ENCODE measurements around the gene PRLR.
A peak's percentile ranks its signal among the peaks of the same experiment; 100 is the strongest.

Gene PRLR

DNA sequence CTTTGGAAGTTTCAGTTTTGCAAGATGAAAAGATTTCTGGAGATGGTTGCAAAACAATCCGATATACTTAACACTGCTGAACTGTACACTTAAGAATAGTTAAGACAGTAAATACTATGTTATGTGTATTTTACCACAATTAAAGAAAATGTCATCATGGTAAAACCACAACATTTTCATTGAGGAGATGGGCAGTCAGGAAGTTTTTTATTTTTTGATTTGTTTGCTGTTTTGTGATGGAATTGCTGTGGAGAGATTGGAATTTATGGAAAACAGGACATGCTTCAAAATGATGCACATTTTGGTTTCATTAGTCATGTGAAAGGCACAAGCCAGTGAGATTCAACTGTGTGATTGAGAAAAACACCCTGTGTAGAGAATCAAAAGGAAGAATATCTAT lies 92.1 kb downstream of the PRLR start:
- no peaks in the 10 kb centered on the region for H3K9me3 ChIP-seq (ENCODE audit: control insufficient read depth, low read length)
- H3K36me3 ChIP-seq (ENCODE audit: control insufficient read depth, insufficient read depth, low read length), result no peaks in the 10 kb centered on the region
- no peaks in the 10 kb centered on the region for H3K27me3 ChIP-seq (replicated peaks; ENCODE audit: control insufficient read depth, insufficient read depth, low read length, poor library complexity, severe bottlenecking)
- H3K4me1 ChIP-seq (ENCODE audit: control insufficient read depth, insufficient read depth, low read length, poor library complexity, severe bottlenecking), result no peaks in the 10 kb centered on the region
- no peak overlapping the region for H3K4me3 ChIP-seq (ENCODE audit: insufficient read depth, low read depth, low read length, poor library complexity, severe bottlenecking)
- no peak overlapping the region for H3K27ac ChIP-seq (ENCODE audit: insufficient read depth, low read length, poor library complexity, severe bottlenecking)
- no peak for DNase-seq

- Histone ChIP-seq H3K4me3 (ENCODE audit: insufficient read depth, low read depth, low read length, poor library complexity, severe bottlenecking) (no peak overlapping the region), H3K9me3 (ENCODE audit: control insufficient read depth, low read length) (no peaks in the 10 kb centered on the region), H3K36me3 (ENCODE audit: control insufficient read depth, insufficient read depth, low read length) (no peaks in the 10 kb centered on the region), H3K27ac (ENCODE audit: insufficient read depth, low read length, poor library complexity, severe bottlenecking) (no peak overlapping the region), H3K27me3 (replicated peaks; ENCODE audit: control insufficient read depth, insufficient read depth, low read length, poor library complexity, severe bottlenecking) (no peaks in the 10 kb centered on the region), H3K4me1 (ENCODE audit: control insufficient read depth, insufficient read depth, low read length, poor library complexity, severe bottlenecking) (no peaks in the 10 kb centered on the region)
- no peak for DNase-seq
These were observed 93.9 kb downstream of the PRLR start for GRCh38 chr5:35136386-35136785.

DNA sequence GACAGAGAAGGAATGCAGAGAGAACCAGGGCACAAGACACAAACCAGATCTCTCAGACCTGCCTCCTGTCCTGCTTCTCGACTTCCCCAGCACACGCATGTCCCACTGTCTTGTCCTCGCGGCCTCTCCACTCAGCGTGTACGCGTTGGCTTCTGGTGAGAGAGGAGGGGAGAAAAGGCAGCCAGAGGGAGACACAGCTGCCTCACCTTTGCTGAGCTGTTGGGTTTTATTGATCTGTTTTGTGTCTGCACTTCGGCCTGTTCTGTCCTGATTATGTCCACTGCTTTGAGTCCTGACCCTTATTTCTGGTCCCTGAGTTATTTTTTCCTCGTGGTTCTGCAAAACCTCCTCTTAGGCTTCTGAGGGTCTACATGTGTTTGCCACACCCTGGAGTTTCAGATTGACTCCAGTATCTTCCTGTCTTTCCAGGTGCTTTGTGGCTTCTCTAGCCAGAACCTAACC lies 95.0 kb downstream of the PRLR start:
- no peaks in the 10 kb centered on the region for H3K4me1 ChIP-seq (ENCODE audit: control insufficient read depth, insufficient read depth, low read length, poor library complexity, severe bottlenecking)
- no peaks in the 10 kb centered on the region for H3K36me3 ChIP-seq (ENCODE audit: control insufficient read depth, insufficient read depth, low read length)
- H3K27ac ChIP-seq (ENCODE audit: insufficient read depth, low read length, poor library complexity, severe bottlenecking), result no peak overlapping the region
- no peaks in the 10 kb centered on the region for H3K27me3 ChIP-seq (replicated peaks; ENCODE audit: control insufficient read depth, insufficient read depth, low read length, poor library complexity, severe bottlenecking)
- no peak for DNase-seq
- no peaks in the 10 kb centered on the region for H3K9me3 ChIP-seq (ENCODE audit: control insufficient read depth, low read length)
- no peak overlapping the region for H3K4me3 ChIP-seq (ENCODE audit: insufficient read depth, low read depth, low read length, poor library complexity, severe bottlenecking)

DNA sequence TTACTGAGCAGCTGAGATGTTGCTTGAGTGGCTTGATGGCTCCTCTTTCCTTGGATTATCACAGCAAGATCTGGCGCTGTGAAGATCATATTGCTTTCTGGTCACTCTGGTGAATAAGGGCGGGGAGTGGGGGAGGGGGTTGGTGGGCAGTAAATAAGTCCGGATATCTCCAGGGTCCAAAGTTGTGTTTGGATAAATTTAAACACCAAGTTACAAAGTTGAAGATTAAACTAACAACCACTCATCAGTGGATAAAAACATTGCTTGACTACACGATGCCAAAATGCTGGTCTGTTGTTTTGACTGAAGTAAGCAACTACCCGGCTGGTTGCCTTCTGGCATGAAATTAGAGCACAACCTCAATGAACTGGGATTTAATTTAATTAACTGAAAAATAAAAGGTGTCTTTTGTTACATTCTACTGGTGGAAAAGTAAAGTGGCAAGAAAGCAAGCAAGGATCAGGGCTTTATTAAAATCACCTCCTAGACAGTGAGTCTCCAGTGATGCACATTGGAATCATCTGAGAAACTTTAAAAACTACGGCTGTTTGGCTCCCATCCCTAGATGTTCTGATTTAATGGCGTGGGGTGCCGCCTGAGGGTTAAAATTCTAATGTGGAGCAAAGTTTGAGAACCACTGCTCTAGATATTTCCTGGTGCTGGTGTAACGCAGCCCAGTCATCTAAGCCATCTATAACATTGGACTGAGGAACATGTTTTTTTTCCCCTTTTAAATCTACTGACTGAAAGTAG lies 95.8 kb downstream of the PRLR start:
- Histone ChIP-seq H3K9me3 (ENCODE audit: control insufficient read depth, low read length) (no peaks in the 10 kb centered on the region), H3K4me3 (ENCODE audit: insufficient read depth, low read depth, low read length, poor library complexity, severe bottlenecking) (no peak overlapping the region), H3K4me1 (ENCODE audit: control insufficient read depth, insufficient read depth, low read length, poor library complexity, severe bottlenecking) (no peaks in the 10 kb centered on the region), H3K27ac (ENCODE audit: insufficient read depth, low read length, poor library complexity, severe bottlenecking) (no peak overlapping the region), H3K36me3 (ENCODE audit: control insufficient read depth, insufficient read depth, low read length) (no peaks in the 10 kb centered on the region), H3K27me3 (replicated peaks; ENCODE audit: control insufficient read depth, insufficient read depth, low read length, poor library complexity, severe bottlenecking) (no peaks in the 10 kb centered on the region)
- no peak for DNase-seq

GRCh38 chr5:35133186-35133585 lies 97.1 kb downstream of the PRLR start:
- peaks cover 5% of the 10 kb centered on the region for H3K27me3 ChIP-seq (replicated peaks; ENCODE audit: control insufficient read depth, insufficient read depth, low read length, poor library complexity, severe bottlenecking)
- H3K36me3 ChIP-seq (ENCODE audit: control insufficient read depth, insufficient read depth, low read length), result no peaks in the 10 kb centered on the region
- H3K4me3 ChIP-seq (ENCODE audit: insufficient read depth, low read depth, low read length, poor library complexity, severe bottlenecking), result no peak overlapping the region
- no peak overlapping the region for H3K27ac ChIP-seq (ENCODE audit: insufficient read depth, low read length, poor library complexity, severe bottlenecking)
- no peak for DNase-seq
- no peaks in the 10 kb centered on the region for H3K9me3 ChIP-seq (ENCODE audit: control insufficient read depth, low read length)
- H3K4me1 ChIP-seq (ENCODE audit: control insufficient read depth, insufficient read depth, low read length, poor library complexity, severe bottlenecking), result no peaks in the 10 kb centered on the region

- no peak overlapping the region for H3K27ac ChIP-seq (ENCODE audit: insufficient read depth, low read length, poor library complexity, severe bottlenecking)
- no peak for DNase-seq
- H3K9me3 ChIP-seq (ENCODE audit: control insufficient read depth, low read length), result no peaks in the 10 kb centered on the region
- H3K27me3 ChIP-seq (replicated peaks; ENCODE audit: control insufficient read depth, insufficient read depth, low read length, poor library complexity, severe bottlenecking), result peaks cover 5% of the 10 kb centered on the region
- no peaks in the 10 kb centered on the region for H3K36me3 ChIP-seq (ENCODE audit: control insufficient read depth, insufficient read depth, low read length)
- no peaks in the 10 kb centered on the region for H3K4me1 ChIP-seq (ENCODE audit: control insufficient read depth, insufficient read depth, low read length, poor library complexity, severe bottlenecking)
- no peak overlapping the region for H3K4me3 ChIP-seq (ENCODE audit: insufficient read depth, low read depth, low read length, poor library complexity, severe bottlenecking)
These were observed 98.6 kb downstream of the PRLR start for GRCh38 chr5:35131723-35132122.

DNA sequence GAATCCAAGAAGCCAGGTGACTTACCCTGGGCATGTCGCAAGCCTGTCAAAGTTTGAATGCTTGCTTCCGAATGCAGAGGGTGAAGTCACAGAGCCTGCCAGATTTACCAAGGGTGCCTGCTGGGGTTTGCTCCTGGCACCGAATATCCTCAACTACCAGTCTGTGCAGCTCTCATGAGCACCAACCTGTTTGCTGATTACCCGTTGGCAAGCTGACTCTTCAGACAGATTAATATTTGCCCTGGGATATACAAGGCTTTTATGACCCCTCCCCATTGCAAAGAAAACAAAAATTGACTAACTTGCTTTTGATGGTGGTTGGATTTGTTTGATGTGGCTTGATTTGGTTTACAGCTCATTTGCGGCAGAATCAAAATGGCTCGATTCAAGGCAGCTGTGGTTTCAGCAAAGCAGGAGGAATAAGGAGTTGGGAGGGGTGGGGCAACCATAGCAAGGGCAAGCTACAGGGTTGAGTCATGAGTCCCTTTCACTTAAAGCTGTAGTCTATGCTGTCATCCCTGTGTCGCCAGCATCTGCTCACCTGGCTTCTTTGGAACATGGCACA lies 100.3 kb downstream of the PRLR start:
- H3K4me3 ChIP-seq (ENCODE audit: insufficient read depth, low read depth, low read length, poor library complexity, severe bottlenecking), result no peak overlapping the region

DNA sequence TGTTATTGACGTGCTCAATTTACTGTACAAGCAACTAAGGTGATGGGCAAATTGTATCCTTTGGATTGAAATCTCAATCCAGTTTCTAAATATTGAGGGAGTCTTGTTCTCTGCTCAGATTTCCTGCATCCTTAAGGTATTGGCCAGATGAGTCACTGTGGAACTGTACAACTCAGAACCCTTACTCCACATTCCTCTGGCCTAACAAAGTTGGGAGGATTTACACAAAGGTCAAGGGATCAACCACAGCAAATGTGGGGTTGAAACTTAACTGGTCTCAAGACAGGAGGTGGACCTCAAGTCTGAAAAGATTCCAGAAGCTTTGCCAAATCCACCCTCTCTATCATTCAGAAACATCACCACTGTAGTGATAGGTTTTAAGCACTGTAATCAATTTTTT lies 101.0 kb downstream of the PRLR start:
- no peak overlapping the region for H3K27ac ChIP-seq (ENCODE audit: insufficient read depth, low read length, poor library complexity, severe bottlenecking)
- H3K36me3 ChIP-seq (ENCODE audit: control insufficient read depth, insufficient read depth, low read length), result no peaks in the 10 kb centered on the region
- H3K4me3 ChIP-seq (ENCODE audit: insufficient read depth, low read depth, low read length, poor library complexity, severe bottlenecking), result no peak overlapping the region
- H3K27me3 ChIP-seq (replicated peaks; ENCODE audit: control insufficient read depth, insufficient read depth, low read length, poor library complexity, severe bottlenecking), result peaks cover 5% of the 10 kb centered on the region
- no peaks in the 10 kb centered on the region for H3K4me1 ChIP-seq (ENCODE audit: control insufficient read depth, insufficient read depth, low read length, poor library complexity, severe bottlenecking)
- no peaks in the 10 kb centered on the region for H3K9me3 ChIP-seq (ENCODE audit: control insufficient read depth, low read length)
- no peak for DNase-seq

More for the DNA sequence above, 100.3 kb downstream of the PRLR start:
- Histone ChIP-seq H3K27ac (ENCODE audit: insufficient read depth, low read length, poor library complexity, severe bottlenecking) (no peak overlapping the region), H3K4me1 (ENCODE audit: control insufficient read depth, insufficient read depth, low read length, poor library complexity, severe bottlenecking) (no peaks in the 10 kb centered on the region), H3K36me3 (ENCODE audit: control insufficient read depth, insufficient read depth, low read length) (no peaks in the 10 kb centered on the region), H3K27me3 (replicated peaks; ENCODE audit: control insufficient read depth, insufficient read depth, low read length, poor library complexity, severe bottlenecking) (peaks cover 5% of the 10 kb centered on the region), H3K9me3 (ENCODE audit: control insufficient read depth, low read length) (no peaks in the 10 kb centered on the region)
- peak; percentile 11 to 35 (median 14) for DNase-seq

GRCh38 chr5:35127006-35127405 lies 103.3 kb downstream of the PRLR start:
- no peaks in the 10 kb centered on the region for H3K36me3 ChIP-seq (ENCODE audit: control insufficient read depth, insufficient read depth, low read length)
- no peak overlapping the region for H3K4me3 ChIP-seq (ENCODE audit: insufficient read depth, low read depth, low read length, poor library complexity, severe bottlenecking)
- H3K27ac ChIP-seq (ENCODE audit: insufficient read depth, low read length, poor library complexity, severe bottlenecking), result no peak overlapping the region
- H3K4me1 ChIP-seq (ENCODE audit: control insufficient read depth, insufficient read depth, low read length, poor library complexity, severe bottlenecking), result no peaks in the 10 kb centered on the region
- no peak for DNase-seq
- H3K27me3 ChIP-seq (replicated peaks; ENCODE audit: control insufficient read depth, insufficient read depth, low read length, poor library complexity, severe bottlenecking), result peaks cover 5% of the 10 kb centered on the region
- H3K9me3 ChIP-seq (ENCODE audit: control insufficient read depth, low read length), result no peaks in the 10 kb centered on the region

DNA sequence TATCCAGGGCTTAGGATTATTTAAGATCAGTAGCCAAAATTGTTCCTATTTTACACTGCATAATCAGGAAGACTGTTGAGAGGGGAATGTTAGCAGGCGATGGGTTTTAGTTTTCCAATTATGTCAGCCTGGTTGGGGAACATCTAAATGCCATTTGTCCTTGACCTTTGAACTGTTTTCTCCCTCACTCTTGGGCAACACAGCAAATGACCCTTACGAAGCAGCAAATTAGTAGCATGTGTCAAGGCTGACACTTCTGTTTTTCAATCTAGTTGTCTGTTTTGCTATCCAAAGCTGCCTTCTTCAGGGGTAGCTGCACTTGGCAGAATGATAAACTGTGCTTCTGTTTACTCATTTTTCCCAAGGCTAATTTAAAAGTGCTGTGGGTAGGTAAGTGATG lies 104.5 kb downstream of the PRLR start:
- DNase-seq, result no peak
- Histone ChIP-seq H3K4me3 (ENCODE audit: insufficient read depth, low read depth, low read length, poor library complexity, severe bottlenecking) (no peak overlapping the region), H3K27me3 (replicated peaks; ENCODE audit: control insufficient read depth, insufficient read depth, low read length, poor library complexity, severe bottlenecking) (peaks cover 5% of the 10 kb centered on the region), H3K27ac (ENCODE audit: insufficient read depth, low read length, poor library complexity, severe bottlenecking) (no peak overlapping the region), H3K9me3 (ENCODE audit: control insufficient read depth, low read length) (no peaks in the 10 kb centered on the region), H3K36me3 (ENCODE audit: control insufficient read depth, insufficient read depth, low read length) (no peaks in the 10 kb centered on the region), H3K4me1 (ENCODE audit: control insufficient read depth, insufficient read depth, low read length, poor library complexity, severe bottlenecking) (no peaks in the 10 kb centered on the region)

All from effector memory CD4-positive, alpha-beta T cell (primary cell).